H1 (cell line): ENCODE results near the gene UBE3A. TPM values are rescaled to one million over a fixed set of nuclear protein-coding genes. Genes with fewer than 3 reads are reported as not detected.

Experiments used
- CTCF ChIA-PET: fragments of 300-600 bp; sonication (Branson Sonifier 250); formaldehyde crosslinking; loops from one replicate; lab custom pipeline; 2021; ENCODE audit not compliant: partially characterized antibody; lab: Charles Lee
- POLR2A ChIA-PET: fragments of 300-600 bp; sonication (Branson Sonifier 250); formaldehyde crosslinking; loops from one replicate; lab custom pipeline; 2021; ENCODE audit warnings: inconsistent platforms; ENCODE audit not compliant: partially characterized antibody; lab: Charles Lee
- DNase-seq, 2 experiments: peaks; one replicate each; pipeline versions ENCODE4 v3.0.0 to v3.0.0-alpha.2; 2010 to 2022; ENCODE audit warnings: low spot score in 2 of 2, low read depth in 1 of 2, mixed read lengths in 1 of 2
- FAIRE-seq: peaks from 2 replicates; lab custom pipeline; 2011; peaks lifted over from hg19 to GRCh38; lab: Jason Lieb, UNC
- H2AFZ ChIP-seq: 2 replicates; pipeline ENCODE4 v1.8.1; 2012; ENCODE audit warnings: low read length, inconsistent platforms
- H2AK5ac ChIP-seq: 2 replicates; pipeline ENCODE4 v1.6.1; 2013; ENCODE audit warnings: low read depth, low read length
- H2BK120ac ChIP-seq: replicated peaks from 2 replicates; pipeline ENCODE3; 2013; ENCODE audit warnings: low read depth, low read length, inconsistent platforms
- H2BK12ac ChIP-seq: 2 replicates; pipeline ENCODE4 v1.6.1; 2013; ENCODE audit warnings: low read depth, low read length
- H2BK15ac ChIP-seq: 2 replicates; pipeline ENCODE4 v1.6.1; 2013; ENCODE audit warnings: low read length
- H2BK20ac ChIP-seq: 2 replicates; pipeline ENCODE4 v1.6.1; 2013; ENCODE audit warnings: low read length
- H2BK5ac ChIP-seq: 2 replicates; pipeline ENCODE4 v1.6.1; 2013; ENCODE audit warnings: low read depth, low read length
- H3K14ac ChIP-seq: 2 replicates; pipeline ENCODE4 v1.6.1; 2013; ENCODE audit warnings: inconsistent platforms; ENCODE audit not compliant: insufficient read length
- H3K18ac ChIP-seq: 2 replicates; pipeline ENCODE4 v1.6.1; 2013; ENCODE audit warnings: low read length; ENCODE audit errors: extremely low read depth
- H3K23ac ChIP-seq: 2 replicates; pipeline ENCODE4 v1.6.1; 2013; ENCODE audit warnings: inconsistent platforms; ENCODE audit not compliant: insufficient read length
- H3K23me2 ChIP-seq: 2 replicates; pipeline ENCODE4 v1.6.1; 2013; ENCODE audit warnings: low read depth, low read length
- H3K27ac ChIP-seq: 2 replicates; pipeline ENCODE4 v1.6.1; 2011; ENCODE audit warnings: low read depth, low read length, inconsistent platforms
- H3K27me3 ChIP-seq, 4 experiments: replicated peaks in 1 of 4; 1 replicate in 1 of 4; 2 replicates in 3 of 4; pipeline versions ENCODE4 v1.6.1 to v1.8.1; 2011 to 2013; ENCODE audit warnings: low read length in 3 of 4, mild to moderate bottlenecking in 3 of 4, inconsistent platforms in 2 of 4, mixed read lengths in 2 of 4, moderate library complexity in 1 of 4; ENCODE audit not compliant: control insufficient read depth in 3 of 4, insufficient read depth in 3 of 4; ENCODE audit errors: extremely low read depth in 1 of 4
- H3K36me3 ChIP-seq, 4 experiments: 2 replicates each; pipeline versions ENCODE4 v1.6.1 to v1.8.1; 2011 to 2013; ENCODE audit warnings: mild to moderate bottlenecking in 4 of 4, low read length in 3 of 4, moderate library complexity in 2 of 4, control low read depth in 1 of 4, inconsistent platforms in 1 of 4; ENCODE audit not compliant: insufficient read depth in 4 of 4, control insufficient read depth in 2 of 4
- H3K4ac ChIP-seq: replicated peaks from 2 replicates; pipeline ENCODE3; 2013; ENCODE audit warnings: low read length, low read depth, mixed read lengths, inconsistent platforms; ENCODE audit not compliant: insufficient read length
- H3K4me1 ChIP-seq, 4 experiments: replicated peaks in 1 of 4; 1 replicate in 1 of 4; 2 replicates in 3 of 4; pipeline versions ENCODE4 v1.6.1 to v1.8.1; 2011 to 2013; ENCODE audit warnings: low read length in 3 of 4, inconsistent platforms in 2 of 4, mixed read lengths in 1 of 4; ENCODE audit not compliant: insufficient read depth in 4 of 4, control insufficient read depth in 3 of 4
- H3K4me2 ChIP-seq, 2 experiments: 2 replicates each; pipeline versions ENCODE4 v1.6.1 to v1.8.1; 2011 to 2013; ENCODE audit warnings: low read depth in 2 of 2, low read length in 2 of 2, control low read depth in 1 of 2, inconsistent platforms in 1 of 2, mild to moderate bottlenecking in 1 of 2; ENCODE audit not compliant: insufficient read depth in 1 of 2
- H3K4me3 ChIP-seq, 4 experiments: fragments of 200-600, 300-600 bp in 1 of 4; sonication (generic), shearing (Covaris generic), sonication (Bioruptor Twin) in 1 of 4; 2 replicates each; pipeline versions ENCODE4 v1.5.1 to v1.8.1; 2011 to 2016; ENCODE audit warnings: low read length in 4 of 4, low read depth in 3 of 4, control low read depth in 2 of 4, inconsistent platforms in 2 of 4, mild to moderate bottlenecking in 2 of 4, mixed read lengths in 1 of 4, moderate library complexity in 1 of 4; ENCODE audit not compliant: insufficient read depth in 2 of 4; ENCODE audit errors: extremely low read depth in 1 of 4
- H3K56ac ChIP-seq: replicated peaks from 2 replicates; pipeline ENCODE3; 2013; ENCODE audit warnings: low read depth, mild to moderate bottlenecking, mixed read lengths, low read length, inconsistent platforms; ENCODE audit not compliant: insufficient read length
- H3K79me1 ChIP-seq: 2 replicates; pipeline ENCODE4 v1.6.1; 2013; ENCODE audit warnings: low read depth, low read length, control low read depth
- H3K79me2 ChIP-seq, 2 experiments: 2 replicates each; pipeline versions ENCODE4 v1.6.1 to v1.8.1; 2012 to 2013; ENCODE audit warnings: low read length in 2 of 2, mild to moderate bottlenecking in 2 of 2, inconsistent platforms in 1 of 2; ENCODE audit not compliant: insufficient read depth in 2 of 2, control insufficient read depth in 1 of 2
- H3K9ac ChIP-seq, 4 experiments: replicated peaks in 1 of 4; 1 replicate in 1 of 4; 2 replicates in 3 of 4; pipeline versions ENCODE4 v1.6.1 to v1.8.1; 2011 to 2013; ENCODE audit warnings: low read depth in 3 of 4, low read length in 3 of 4, control low read depth in 2 of 4, mild to moderate bottlenecking in 2 of 4, moderate library complexity in 2 of 4, inconsistent platforms in 1 of 4; ENCODE audit errors: extremely low read depth in 1 of 4
- H3K9me3 ChIP-seq, 2 experiments: 2 replicates each; pipeline versions ENCODE4 v1.6.1 to v1.8.1; 2012 to 2013; ENCODE audit warnings: mild to moderate bottlenecking in 2 of 2, moderate library complexity in 2 of 2, control low read depth in 1 of 2, inconsistent platforms in 1 of 2, low read depth in 1 of 2, low read length in 1 of 2, mixed read lengths in 1 of 2; ENCODE audit not compliant: insufficient read depth in 2 of 2
- H4K20me1 ChIP-seq, 2 experiments: replicated peaks in 1 of 2; 2 replicates each; pipeline versions ENCODE3 to v1.8.1; 2011 to 2013; ENCODE audit warnings: inconsistent platforms in 2 of 2, low read length in 2 of 2, mild to moderate bottlenecking in 1 of 2; ENCODE audit not compliant: insufficient read depth in 2 of 2, control insufficient read depth in 1 of 2
- H4K5ac ChIP-seq: 2 replicates; pipeline ENCODE4 v1.6.1; 2013; ENCODE audit warnings: low read length, low read depth, mixed read lengths, inconsistent platforms; ENCODE audit not compliant: insufficient read length
- H4K8ac ChIP-seq: 2 replicates; pipeline ENCODE4 v1.8.0; 2013; ENCODE audit warnings: mild to moderate bottlenecking, moderate library complexity, low read length, inconsistent platforms; ENCODE audit not compliant: insufficient read depth; ENCODE audit errors: extremely low read depth
- H4K91ac ChIP-seq: replicated peaks from 2 replicates; pipeline ENCODE3; 2013; ENCODE audit warnings: low read length, mixed read lengths, inconsistent platforms; ENCODE audit not compliant: insufficient read length
- BCL11A ChIP-seq, 2 experiments: IDR thresholded peaks; one replicate each; pipeline ENCODE4 v1.6.1; 2011; ENCODE audit warnings: low read depth in 2 of 2, low read length in 2 of 2, mild to moderate bottlenecking in 2 of 2
- CHD2 ChIP-seq: IDR thresholded peaks from 2 replicates; pipeline ENCODE4 v1.6.1; 2012; ENCODE audit warnings: low read length, improper control_type of control experiment
- CTBP2 ChIP-seq: IDR thresholded peaks from 2 replicates; pipeline ENCODE4 v1.7.0; 2011; ENCODE audit warnings: borderline replicate concordance, mild to moderate bottlenecking, moderate library complexity, mixed read lengths, low read length; ENCODE audit not compliant: insufficient read depth, insufficient read length
- HDAC6 ChIP-seq: IDR thresholded peaks from one replicate; pipeline ENCODE4 v1.7.1; 2012; ENCODE audit warnings: low read depth, mild to moderate bottlenecking, inconsistent platforms, low read length, moderate library complexity
- JUN ChIP-seq: IDR thresholded peaks from 2 replicates; pipeline ENCODE4 v1.6.1; 2011; ENCODE audit warnings: low read depth, mild to moderate bottlenecking, improper control_type of control experiment, low read length
- POLR2A ChIP-seq, 2 experiments: IDR thresholded peaks; 1 replicate in 1 of 2; 2 replicates in 1 of 2; pipeline ENCODE4 v1.6.1; 2011; ENCODE audit warnings: low read depth in 2 of 2, low read length in 2 of 2, mild to moderate bottlenecking in 2 of 2; ENCODE audit errors: control extremely low read depth in 1 of 2
- POLR2AphosphoS5 ChIP-seq: IDR thresholded peaks from 2 replicates; pipeline ENCODE4 v1.6.1; 2011; ENCODE audit warnings: low read depth, low read length
- SIX5 ChIP-seq: IDR thresholded peaks from 2 replicates; pipeline ENCODE4 v1.6.1; 2011; ENCODE audit warnings: mild to moderate bottlenecking, low read depth, low read length
- SP2 ChIP-seq: IDR thresholded peaks from 2 replicates; pipeline ENCODE4 v1.6.1; 2012; ENCODE audit warnings: mild to moderate bottlenecking, low read length, inconsistent platforms
- TAF1 ChIP-seq: IDR thresholded peaks from 2 replicates; pipeline ENCODE4 v1.6.1; 2011; ENCODE audit warnings: mild to moderate bottlenecking, low read depth, low read length
- TCF12 ChIP-seq: IDR thresholded peaks from 2 replicates; pipeline ENCODE4 v1.6.1; 2011; ENCODE audit warnings: low read depth, mild to moderate bottlenecking, low read length
- TEAD4 ChIP-seq: IDR thresholded peaks from 2 replicates; pipeline ENCODE4 v1.6.1; 2012; ENCODE audit warnings: low read depth, low read length, inconsistent platforms, mixed read lengths
- USF2 ChIP-seq: IDR thresholded peaks from 2 replicates; pipeline ENCODE4 v1.6.1; 2011; ENCODE audit warnings: low read length, improper control_type of control experiment
- YY1 ChIP-seq: IDR thresholded peaks from 2 replicates; pipeline ENCODE4 v1.6.1; 2011; ENCODE audit warnings: low read depth, mild to moderate bottlenecking, low read length
- WGBS, 2 experiments: shearing (Covaris generic) in 1 of 2; methylation state at CpG; one replicate each; pipeline versions ENCODE4 v1.1.6 to v1.1.7; 2013 to 2015; ENCODE audit warnings: low lambda C conversion rate in 2 of 2, mixed read lengths in 2 of 2, inconsistent platforms in 1 of 2, low coverage in 1 of 2, missing lambda C conversion rate in 1 of 2; ENCODE audit not compliant: insufficient replicate concordance in 2 of 2, insufficient coverage in 1 of 2, insufficient read length in 1 of 2; ENCODE audit errors: extremely low coverage in 1 of 2, missing lambda C conversion rate in 1 of 2; 5-methylcytosine and 5-hydroxymethylcytosine counted together
- polyA plus RNA-seq, 7 experiments: library from polyadenylated mRNA; depleted of rRNA in 3 of 7; stranded (reverse) in 5 of 7; unstranded in 2 of 7; fragments of >200 nt in 5 of 7; fragments of 200-250 nt in 2 of 7; gene quantifications; 1 replicate in 5 of 7; 2 replicates in 1 of 7; 4 replicates in 1 of 7; pipeline versions ENCODE4 v1.2.1 to v1.2.3, GENCODE V29; 2011 to 2013; ENCODE audit warnings: missing spikeins in 2 of 7, mixed read lengths in 2 of 7
- total RNA-seq: library from RNA; stranded (reverse); fragmentation: NEBNext Ultra II Directional; extraction: Animal tissue kit (Norgen Biotek cat#: 25700); gene quantifications from 2 replicates; pipeline ENCODE4 v1.2.1, GENCODE V29; 2021

The UBE3A gene
- total and polyA plus RNA-seq, 2 of the 8 experiments (the other 6 are each of a cell fraction or from before 2014, with no cell fraction given), result 13.8 to 110 TPM

GRCh38 chr15:25407950-25408349 is 30.9 kb downstream of the UBE3A start:
- POLR2A ChIA-PET, result interaction anchor here (0.6 kb wide), 1 partner anchor 10 kb away, joined by 3 read pairs; no protein-coding TSS in a partner anchor

More at GRCh38 chr15:25407950-25408349, 30.9 kb downstream of the UBE3A start:
- Histone ChIP-seq H3K4me1 (peaks cover 0 to 6% (median 4%) of the 10 kb centered on the region in 4 experiments; a peak in 3 of 7 replicates), H4K8ac (no peak overlapping the region), H3K79me2 (peaks cover 9 to 97% of the 10 kb centered on the region in 2 experiments), H4K20me1 (peaks cover 5 to 9% of the 10 kb centered on the region in 2 experiments), H2AFZ (no peak overlapping the region), H2BK120ac (no peak overlapping the region), H4K91ac (no peak overlapping the region), H3K4me2 (no peak overlapping the region), H2BK20ac (no peak overlapping the region), H3K27ac (no peak overlapping the region), H3K9ac (no peak overlapping the region), H3K4me3 (no peak overlapping the region), H3K56ac (no peak overlapping the region), H3K9me3 (no peaks in the 10 kb centered on the region), H3K14ac (no peak overlapping the region), H3K27me3 (no peaks in the 10 kb centered on the region), H3K23ac (no peak overlapping the region), H3K36me3 (peaks cover 0 to 13% (median 3%) of the 10 kb centered on the region in 4 experiments; a peak in 6 of 8 replicates), H3K79me1 (no peaks in the 10 kb centered on the region), H3K4ac (no peak overlapping the region), H2AK5ac (no peak overlapping the region), H3K18ac (no peak overlapping the region), H2BK15ac (no peak overlapping the region), H2BK12ac (no peak overlapping the region), H4K5ac (no peak overlapping the region), H3K23me2 (no peaks in the 10 kb centered on the region), H2BK5ac (no peak overlapping the region)
- CTCF ChIA-PET, result interaction anchor here (1.1 kb wide), 1 partner anchor 50 kb away, joined by 3 read pairs; no protein-coding TSS in a partner anchor
- FAIRE-seq (no peak), DNase-seq (no peak)
- TF ChIP-seq TCF12, result no peak
- TF ChIP-seq CHD2, result no peak
- no peak for TF ChIP-seq SP2
- TF ChIP-seq POLR2A (IDR thresholded peaks at IDR 0.05; ENCODE audit: control extremely low read depth in 1 of 2, low read depth in 2 of 2, low read length in 2 of 2), result no peak
- no peak for TF ChIP-seq SIX5
- TF ChIP-seq HDAC6, result no peak
- TF ChIP-seq CTBP2, result no peak
- no peak for TF ChIP-seq TEAD4
- TF ChIP-seq YY1, result no peak
- TF ChIP-seq USF2, result no peak
- TF ChIP-seq TAF1, result no peak
- TF ChIP-seq JUN, result no peak
- no peak for TF ChIP-seq POLR2AphosphoS5
- TF ChIP-seq BCL11A (IDR thresholded peaks at IDR 0.05; ENCODE audit: low read depth in 2 of 2, low read length in 2 of 2), result no peak
- WGBS, 2 experiments, result 96% methylated on average over 4 of the region's 4 CpGs; no CpG with 5 or more reads in 1 of the 2 experiments
